HL-60/S4 treated with phorbol 12-myristate 13-acetate at 8.2 ng/mL for 4 days and 3 days (cell line): ENCODE results near the gene SLC6A17.

Experiments used
- in situ Hi-C: fragments of 300-500 bp; cut with MboI; formaldehyde crosslinking; loops from 2 replicates; pipeline ENCODE4 v1.15.0; 2022; ENCODE audit warnings: low sequenced_read_pairs

SLC6A17 gene

GRCh38 chr1:110235834-110236682, 85.8 kb downstream of the SLC6A17 start:
- in situ Hi-C loops = no loop called here

GRCh38 chr1:110237386-110238152, 87.3 kb downstream of the SLC6A17 start:
- in situ Hi-C loops = no loop called here

DNA sequence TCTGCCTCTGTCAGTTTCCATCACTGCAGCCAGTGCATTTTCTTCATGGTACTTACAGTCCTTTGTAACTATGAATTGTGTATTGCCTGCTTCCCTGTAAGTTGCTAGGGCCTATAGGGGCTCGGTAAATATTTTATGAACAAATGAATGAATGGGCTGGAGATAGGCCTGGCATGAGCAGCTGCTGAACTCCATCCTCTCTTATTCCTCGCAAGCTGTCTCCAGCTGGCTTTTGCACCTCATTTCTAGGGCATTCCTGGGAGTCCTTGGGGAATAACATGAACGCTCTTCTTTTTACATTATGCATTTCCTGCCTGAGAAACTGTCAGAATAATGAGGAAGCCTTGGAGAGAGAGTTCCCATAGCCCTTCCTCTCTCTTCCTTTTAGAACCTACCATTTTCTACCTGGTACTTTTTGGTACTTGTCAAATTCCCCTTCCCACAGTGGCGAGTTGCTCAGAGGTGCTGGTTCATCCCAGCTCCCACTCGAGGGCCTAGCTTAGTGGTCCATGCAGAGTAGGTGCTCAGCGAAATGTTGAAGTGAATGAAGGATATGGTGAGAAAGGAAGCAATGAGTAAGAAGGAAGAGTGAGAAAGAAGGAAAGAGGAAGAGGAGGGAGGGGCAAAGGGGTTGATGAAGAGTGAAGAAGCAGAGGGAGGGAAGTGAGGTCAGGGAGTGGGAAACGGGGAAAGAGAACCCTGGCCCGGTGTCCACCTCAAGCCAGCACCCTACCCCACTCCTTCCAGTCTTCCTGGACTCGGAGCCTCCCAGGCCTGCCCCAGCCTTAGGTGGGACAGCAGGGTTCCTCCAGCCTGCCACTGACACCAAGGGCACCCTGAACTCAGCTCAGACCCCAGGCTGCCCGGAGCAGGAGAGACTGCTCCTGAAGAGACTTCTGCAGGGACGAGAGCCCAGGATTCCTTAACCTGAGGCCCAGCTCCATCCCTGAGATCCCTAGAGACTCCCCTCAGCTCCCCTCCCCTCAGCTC, 89.4 kb downstream of the SLC6A17 start:
- in situ Hi-C loops = no loop called here

GRCh38 chr1:110240476-110241210, 90.3 kb downstream of the SLC6A17 start:
- in situ Hi-C loops = no loop called here

DNA sequence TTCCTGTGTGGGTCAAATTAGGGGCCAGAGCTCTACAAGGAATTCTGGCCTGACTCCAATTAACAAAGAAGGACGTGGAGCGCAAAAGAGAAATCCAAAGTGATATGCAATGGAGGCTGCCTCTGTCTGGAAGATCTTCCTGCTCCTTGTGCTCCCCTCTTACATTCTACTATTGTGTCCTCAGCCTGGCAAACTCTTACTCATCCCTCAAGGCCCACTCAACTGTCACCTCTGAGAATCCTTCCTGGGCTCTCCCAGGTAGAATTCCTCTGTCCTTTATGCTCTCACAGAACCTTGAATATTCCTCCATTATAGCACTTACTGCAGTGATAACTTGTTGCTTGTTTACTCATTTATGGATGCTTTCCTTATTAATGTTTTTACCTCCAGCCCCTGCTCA, 91.2 kb downstream of the SLC6A17 start:
- in situ Hi-C loops = no loop called here

- in situ Hi-C loops = no loop called here
Measured at GRCh38 chr1:110242062-110242461, 91.8 kb downstream of the SLC6A17 start.

- in situ Hi-C loops = no loop called here
Measured at GRCh38 chr1:110242731-110243130, 92.4 kb downstream of the SLC6A17 start.

GRCh38 chr1:110243146-110243545, 92.9 kb downstream of the SLC6A17 start:
- in situ Hi-C loops = no loop called here

- in situ Hi-C loops = no loop called here
Measured at GRCh38 chr1:110243574-110243973, 93.3 kb downstream of the SLC6A17 start.

DNA sequence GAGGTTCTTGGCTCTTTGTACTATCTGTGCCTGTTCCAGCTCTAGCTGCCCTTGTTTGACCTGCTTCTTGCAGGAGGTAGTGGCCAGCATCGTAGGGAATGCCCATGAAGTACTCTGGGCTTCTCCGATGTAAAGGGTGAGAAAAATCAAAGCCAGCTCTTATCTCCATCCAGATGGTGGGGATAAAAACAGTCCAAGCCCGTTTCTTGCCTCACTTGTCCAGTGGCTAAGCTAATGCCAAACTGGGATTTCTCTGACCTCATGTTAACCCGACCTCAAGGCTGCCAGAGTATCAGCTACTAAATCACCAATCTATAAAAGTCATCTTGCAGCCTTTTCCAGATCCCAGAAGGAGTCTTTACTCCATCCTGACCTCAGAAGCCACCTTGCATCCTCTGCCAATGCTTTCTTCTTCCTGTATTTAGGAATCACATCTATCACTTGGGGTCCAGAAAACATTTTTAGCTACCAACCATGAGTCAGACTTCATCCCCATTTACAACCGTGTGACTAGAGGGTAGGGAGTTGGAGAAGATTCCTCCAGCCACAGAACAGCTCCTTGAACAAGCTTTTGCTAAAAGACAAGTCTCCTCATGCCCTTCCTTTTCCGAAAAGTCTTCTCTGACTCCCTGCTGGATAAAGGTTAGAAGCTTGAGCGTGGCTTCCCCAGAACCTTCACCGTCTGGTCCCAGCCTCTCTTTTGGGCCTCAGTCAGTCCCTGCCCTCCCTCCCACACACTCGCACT, 95.8 kb downstream of the SLC6A17 start:
- in situ Hi-C loops = no loop called here

GRCh38 chr1:110248746-110249145, 98.5 kb downstream of the SLC6A17 start:
- in situ Hi-C loops = no loop called here

GRCh38 chr1:110249256-110249655, 99.0 kb downstream of the SLC6A17 start:
- in situ Hi-C loops = no loop called here

GRCh38 chr1:110250008-110250407, 99.7 kb downstream of the SLC6A17 start:
- in situ Hi-C loops = no loop called here

- in situ Hi-C loops = no loop called here
Measured at GRCh38 chr1:110250749-110251148, 100.5 kb downstream of the SLC6A17 start.
